Coronary artery (tissue), 2 donors: ENCODE measurements around the gene BEX4.
"Not testable (repeated sequence)": the region's sequence is repeated elsewhere in the genome, so short reads cannot be mapped to it uniquely, and the experiment has no call there.

Source experiments
- DNase-seq: peaks from one replicate; pipeline ENCODE4 v3.0.0-alpha.2; 2017; ENCODE audit warnings: low spot score
- H3K27ac ChIP-seq, 2 donors: fragments of 200-600 bp; sonication (generic); one replicate each; pipeline ENCODE4 v1.5.1; 2016 to 2019
- H3K4me3 ChIP-seq: fragments of 200-600 bp; sonication (generic); 2 replicates; pipeline ENCODE4 v1.5.1; 2016; ENCODE audit warnings: mild to moderate bottlenecking, moderate library complexity
- CTCF ChIP-seq: fragments of 200-600 bp; sonication (generic); IDR thresholded peaks from one replicate; pipeline ENCODE4 v1.5.1; 2019; ENCODE audit warnings: antibody characterized with exemption

Gene BEX4

DNA sequence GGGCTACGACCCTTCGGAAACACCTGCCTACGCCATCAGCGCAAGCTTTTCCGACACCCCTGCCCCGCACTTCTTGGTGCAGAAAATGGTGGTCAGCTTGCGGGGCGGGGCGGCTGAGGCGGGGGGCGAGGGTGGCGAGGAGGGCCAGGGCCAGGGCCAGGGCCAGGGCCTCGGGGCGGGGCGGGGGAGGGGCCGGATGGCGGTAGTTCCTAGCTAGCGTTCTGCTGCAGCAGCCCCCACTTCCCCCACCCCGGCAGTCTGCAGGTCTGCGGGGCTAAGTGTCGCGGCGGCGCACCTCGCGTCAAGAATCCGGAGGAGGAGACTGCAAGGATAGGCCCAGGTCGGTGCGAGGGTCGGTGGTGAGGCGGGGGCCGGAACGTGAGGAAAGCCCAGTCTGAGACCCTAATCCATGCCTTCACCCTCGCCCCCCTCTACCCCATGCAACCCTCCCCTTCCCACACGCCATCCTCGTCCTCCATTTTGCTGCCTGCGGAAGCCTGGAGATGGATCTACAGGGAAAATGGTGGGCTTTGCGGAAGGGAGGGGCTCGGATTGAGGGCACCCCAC, 600 bp downstream of the BEX4 start:
- peak overlapping the region; percentile 80 for H3K4me3 ChIP-seq
- peak overlapping the region; percentile 72 to 84 for H3K27ac ChIP-seq
- DNase-seq = no peak
- no peak for TF ChIP-seq CTCF

GRCh38 chrX:103220511-103221323, 5.8 kb downstream of the BEX4 start:
- H3K27ac ChIP-seq = no peak overlapping the region
- no peak for DNase-seq
- TF ChIP-seq CTCF = no peak
- peak overlapping the region; percentile 34 for H3K4me3 ChIP-seq

DNA sequence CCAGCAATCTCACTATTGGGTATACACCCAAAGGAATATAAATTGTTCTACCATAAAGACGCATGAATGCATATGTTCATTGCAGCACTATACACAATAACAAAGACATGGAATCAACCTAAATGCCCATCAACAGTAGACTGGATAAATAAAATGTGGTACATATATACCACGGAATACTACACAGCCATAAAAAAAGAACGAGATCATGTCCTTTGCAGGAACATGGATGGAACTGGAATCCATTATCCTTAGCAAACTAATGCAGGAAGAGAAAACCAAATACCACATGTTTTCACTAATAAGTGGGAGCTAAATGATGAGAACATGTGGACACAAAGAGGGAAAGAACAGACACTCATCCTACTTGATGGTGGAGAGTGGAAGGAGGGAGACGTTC, 11.0 kb downstream of the BEX4 start:
- H3K4me3 ChIP-seq, DNase-seq, H3K27ac ChIP-seq: not testable (repeated sequence)

- H3K27ac ChIP-seq = no peak overlapping the region
- TF ChIP-seq CTCF = no peak
- DNase-seq = no peak
- H3K4me3 ChIP-seq = no peak overlapping the region
Measured at GRCh38 chrX:103233263-103233662, 18.4 kb downstream of the BEX4 start.

DNA sequence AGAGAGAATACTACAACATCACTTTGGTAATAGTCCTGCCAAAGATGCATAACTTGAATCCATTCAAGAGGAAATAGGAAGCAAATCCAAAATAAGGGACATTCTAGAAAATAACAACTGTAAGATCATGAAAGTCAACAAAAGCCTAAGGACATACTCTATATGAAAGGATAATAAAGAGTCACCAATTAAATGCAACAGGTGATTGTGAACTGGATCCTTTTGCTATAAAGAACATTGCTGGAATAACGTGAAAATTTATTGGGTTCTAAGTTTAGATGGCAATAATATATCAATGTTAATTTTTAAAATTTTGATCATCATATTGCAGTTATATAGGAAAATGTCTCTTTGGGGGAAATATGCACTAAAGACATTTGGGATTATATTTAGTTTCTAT, 20.0 kb downstream of the BEX4 start:
- no peak for DNase-seq
- H3K4me3 ChIP-seq = no peak overlapping the region
- no peak for TF ChIP-seq CTCF
- H3K27ac ChIP-seq = no peak overlapping the region

GRCh38 chrX:103235608-103236007, 20.7 kb downstream of the BEX4 start:
- H3K27ac ChIP-seq, H3K4me3 ChIP-seq, DNase-seq: not testable (repeated sequence)

GRCh38 chrX:103236296-103236695, 21.4 kb downstream of the BEX4 start:
- H3K4me3 ChIP-seq = no peak overlapping the region
- DNase-seq = no peak
- no peak for TF ChIP-seq CTCF
- no peak overlapping the region for H3K27ac ChIP-seq

GRCh38 chrX:103240155-103240554, 25.2 kb downstream of the BEX4 start:
- H3K27ac ChIP-seq = no peak overlapping the region
- H3K4me3 ChIP-seq = no peak overlapping the region
- no peak for DNase-seq
- TF ChIP-seq CTCF = no peak
